Measurements from ENCODE around the gene EHMT1.

EHMT1 gene

DNA sequence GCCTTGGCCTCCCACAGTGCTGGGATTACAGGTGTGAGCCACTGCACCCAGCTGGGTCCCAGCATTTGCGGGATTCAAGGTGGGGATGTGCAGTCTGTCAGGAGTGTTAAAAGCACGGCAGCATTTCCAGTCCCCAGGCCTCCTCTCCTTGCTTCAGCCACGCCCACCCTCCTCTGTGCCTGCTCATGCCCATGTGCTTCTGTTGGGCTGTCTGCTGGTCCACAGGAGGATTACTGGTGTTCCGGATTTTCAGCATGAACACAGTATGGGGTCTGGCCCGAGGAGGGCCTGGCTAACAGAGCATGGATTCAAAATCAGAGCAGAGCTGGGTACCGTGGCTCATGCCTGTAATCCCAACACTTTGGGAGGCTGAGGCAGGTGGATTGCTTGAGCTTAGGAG lies 7.9 kb upstream of the EHMT1 start:
- no peaks in the 10 kb centered on the region for H3K36me3 Mint-ChIP-seq (ENCODE audit: low read depth)
- H3K27me3 Mint-ChIP-seq (ENCODE audit: low read depth) = peaks cover 4% of the 10 kb centered on the region
- no peak overlapping the region for H3K4me3 Mint-ChIP-seq
- no peak overlapping the region for H3K27ac Mint-ChIP-seq
- peaks cover 11% of the 10 kb centered on the region for H3K4me1 Mint-ChIP-seq
- TF ChIP-seq, protein P1, sequence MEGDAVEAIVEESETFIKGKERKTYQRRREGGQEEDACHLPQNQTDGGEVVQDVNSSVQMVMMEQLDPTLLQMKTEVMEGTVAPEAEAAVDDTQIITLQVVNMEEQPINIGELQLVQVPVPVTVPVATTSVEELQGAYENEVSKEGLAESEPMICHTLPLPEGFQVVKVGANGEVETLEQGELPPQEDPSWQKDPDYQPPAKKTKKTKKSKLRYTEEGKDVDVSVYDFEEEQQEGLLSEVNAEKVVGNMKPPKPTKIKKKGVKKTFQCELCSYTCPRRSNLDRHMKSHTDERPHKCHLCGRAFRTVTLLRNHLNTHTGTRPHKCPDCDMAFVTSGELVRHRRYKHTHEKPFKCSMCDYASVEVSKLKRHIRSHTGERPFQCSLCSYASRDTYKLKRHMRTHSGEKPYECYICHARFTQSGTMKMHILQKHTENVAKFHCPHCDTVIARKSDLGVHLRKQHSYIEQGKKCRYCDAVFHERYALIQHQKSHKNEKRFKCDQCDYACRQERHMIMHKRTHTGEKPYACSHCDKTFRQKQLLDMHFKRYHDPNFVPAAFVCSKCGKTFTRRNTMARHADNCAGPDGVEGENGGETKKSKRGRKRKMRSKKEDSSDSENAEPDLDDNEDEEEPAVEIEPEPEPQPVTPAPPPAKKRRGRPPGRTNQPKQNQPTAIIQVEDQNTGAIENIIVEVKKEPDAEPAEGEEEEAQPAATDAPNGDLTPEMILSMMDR (IDR thresholded peaks at IDR 0.05; ENCODE audit: unreplicated experiment in 3 of 3) = no peak
- no peaks in the 10 kb centered on the region for H3K9me3 Mint-ChIP-seq

DNA sequence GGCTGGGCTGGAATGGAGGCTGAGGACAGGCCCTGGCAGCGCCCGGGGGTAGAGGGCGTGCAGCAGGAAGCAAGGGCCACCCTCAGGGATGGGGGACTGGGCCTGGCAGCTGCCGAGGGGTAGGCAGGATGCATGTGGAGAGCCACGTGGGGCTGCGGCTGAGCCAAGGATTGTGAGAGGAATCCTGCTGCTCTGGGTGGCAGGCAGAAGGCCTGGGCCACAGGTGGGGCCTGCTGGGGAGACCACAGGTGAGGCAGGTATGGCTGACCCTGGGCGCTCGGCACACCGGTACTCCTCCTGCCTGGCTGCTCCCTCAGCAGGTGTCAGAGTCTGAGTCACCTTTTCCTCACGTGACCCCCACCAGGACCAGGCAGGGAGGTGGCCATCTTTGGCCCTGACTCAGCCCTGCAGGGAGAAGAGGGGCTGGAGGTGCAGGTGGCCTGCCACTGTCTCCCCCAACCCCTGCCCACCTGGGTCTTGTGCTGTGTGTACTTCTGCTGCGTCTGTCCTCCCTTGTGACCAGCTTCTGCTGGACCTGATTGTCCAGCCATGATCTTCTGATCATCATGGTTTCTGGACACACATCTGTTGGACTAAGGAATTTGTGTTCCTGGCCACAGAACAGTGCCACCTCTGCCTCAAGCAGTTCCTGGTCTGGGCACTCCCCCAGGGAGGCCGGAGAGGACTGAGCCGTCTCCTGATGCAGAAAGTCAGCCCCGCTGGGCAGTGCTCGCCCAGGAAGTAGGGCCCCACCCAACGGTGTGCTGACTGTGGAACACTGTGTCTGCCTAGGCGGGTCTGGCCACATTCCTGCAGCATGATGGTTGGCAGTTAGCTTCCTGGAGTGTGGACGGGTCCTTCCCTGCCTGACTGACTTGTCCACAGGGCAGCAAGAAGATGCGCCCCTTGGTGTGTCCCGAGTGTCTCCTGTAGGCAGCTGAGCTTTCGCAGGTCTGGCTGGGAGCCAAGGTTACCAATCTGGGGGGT lies 6.9 kb upstream of the EHMT1 start:
- TF ChIP-seq, protein P1 (IDR thresholded peaks at IDR 0.05; ENCODE audit: unreplicated experiment in 3 of 3) = no peak
- Mint-ChIP-seq H3K4me1 (peaks cover 8% of the 10 kb centered on the region), H3K27ac (peak overlapping the region in 2 of 3 experiments; percentile 37 to 61), H3K4me3 (no peak overlapping the region), H3K27me3 (ENCODE audit: low read depth) (peaks cover 4% of the 10 kb centered on the region), H3K36me3 (ENCODE audit: low read depth) (no peaks in the 10 kb centered on the region), H3K9me3 (no peaks in the 10 kb centered on the region)

DNA sequence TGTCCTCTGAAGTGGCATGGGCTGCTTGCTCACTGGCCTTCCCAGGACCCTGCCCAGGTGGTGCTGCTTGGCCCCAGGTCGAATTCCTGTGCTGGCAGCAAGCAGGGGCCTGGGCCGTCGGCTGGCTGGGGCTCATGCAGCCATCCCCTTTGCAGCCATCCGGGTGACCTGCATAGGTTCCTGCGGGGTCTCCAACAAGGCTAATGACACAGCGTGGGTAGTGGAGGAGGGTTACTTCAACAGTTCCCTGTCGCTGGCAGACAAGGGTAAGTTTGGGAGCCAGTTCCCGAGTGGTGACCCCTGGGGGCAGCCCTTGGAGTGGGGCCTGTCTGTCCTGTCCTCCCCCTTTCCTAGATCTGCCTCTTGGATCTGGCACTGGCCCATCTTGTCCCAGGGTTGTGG lies 6.1 kb upstream of the EHMT1 start:
- H3K4me3 Mint-ChIP-seq = no peak overlapping the region
- H3K36me3 Mint-ChIP-seq (ENCODE audit: low read depth) = no peaks in the 10 kb centered on the region
- no peak overlapping the region for H3K27ac Mint-ChIP-seq
- no peaks in the 10 kb centered on the region for H3K9me3 Mint-ChIP-seq
- H3K27me3 Mint-ChIP-seq (ENCODE audit: low read depth) = no peaks in the 10 kb centered on the region
- peaks cover 7% of the 10 kb centered on the region for H3K4me1 Mint-ChIP-seq
- TF ChIP-seq, protein P1 (IDR thresholded peaks at IDR 0.05; ENCODE audit: unreplicated experiment in 3 of 3) = no peak

DNA sequence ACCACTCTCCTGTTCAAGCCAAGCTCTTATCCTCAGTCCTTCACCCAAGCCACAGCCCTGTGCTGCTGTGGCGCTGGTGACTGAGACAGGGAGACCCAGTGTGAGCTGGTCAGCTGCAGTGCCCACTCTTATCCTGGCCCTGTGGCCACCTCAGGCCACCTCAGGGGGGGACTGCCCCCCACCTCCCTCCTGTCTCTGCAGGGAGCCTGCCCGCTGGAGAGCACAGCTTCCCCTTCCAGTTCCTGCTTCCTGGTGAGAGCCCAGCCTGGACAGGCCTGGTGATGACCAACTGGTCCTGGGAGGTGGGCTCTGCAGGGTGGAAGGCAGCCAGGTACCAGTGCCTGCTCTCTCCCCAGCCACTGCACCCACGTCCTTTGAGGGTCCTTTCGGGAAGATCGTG lies 5.5 kb upstream of the EHMT1 start:
- Mint-ChIP-seq H3K27ac (no peak overlapping the region), H3K36me3 (ENCODE audit: low read depth) (no peaks in the 10 kb centered on the region), H3K4me3 (no peak overlapping the region), H3K9me3 (no peaks in the 10 kb centered on the region), H3K27me3 (ENCODE audit: low read depth) (no peaks in the 10 kb centered on the region), H3K4me1 (peaks cover 10% of the 10 kb centered on the region)
- TF ChIP-seq, protein P1 (IDR thresholded peaks at IDR 0.05; ENCODE audit: unreplicated experiment in 3 of 3) = no peak

DNA sequence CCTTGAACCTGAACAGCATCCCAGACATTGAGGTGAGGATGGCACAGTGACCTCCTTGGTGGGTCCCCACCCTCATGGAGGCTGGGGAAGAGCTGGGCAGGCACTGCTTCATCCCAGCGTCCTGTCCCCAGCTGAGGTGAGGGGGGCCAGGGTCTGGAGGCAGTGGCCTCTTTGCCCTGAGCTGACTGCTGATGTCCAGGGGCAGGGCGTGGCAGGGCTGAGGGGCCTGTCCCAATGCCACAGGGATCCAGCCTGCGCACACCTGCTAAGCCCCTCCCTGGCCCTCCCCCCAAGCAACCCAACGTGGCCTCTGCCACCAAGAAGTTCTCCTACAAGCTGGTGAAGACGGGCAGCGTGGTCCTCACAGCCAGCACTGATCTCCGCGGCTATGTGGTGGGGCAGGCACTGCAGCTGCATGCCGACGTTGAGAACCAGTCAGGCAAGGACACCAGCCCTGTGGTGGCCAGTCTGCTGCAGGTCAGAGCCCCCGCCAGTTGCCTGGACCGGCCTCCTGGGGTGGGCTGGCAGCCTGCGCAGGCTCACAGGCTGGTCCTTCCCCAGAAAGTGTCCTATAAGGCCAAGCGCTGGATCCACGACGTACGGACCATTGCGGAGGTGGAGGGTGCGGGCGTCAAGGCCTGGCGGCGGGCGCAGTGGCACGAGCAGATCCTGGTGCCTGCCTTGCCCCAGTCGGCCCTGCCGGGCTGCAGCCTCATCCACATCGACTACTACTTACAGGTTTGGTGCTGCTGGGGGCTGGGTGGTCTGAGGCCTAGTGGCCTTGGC lies 4.9 kb upstream of the EHMT1 start:
- TF ChIP-seq, protein P1 (IDR thresholded peaks at IDR 0.05; ENCODE audit: unreplicated experiment in 3 of 3) = no peak
- no peaks in the 10 kb centered on the region for H3K9me3 Mint-ChIP-seq
- no peaks in the 10 kb centered on the region for H3K36me3 Mint-ChIP-seq (ENCODE audit: low read depth)
- no peak overlapping the region for H3K27ac Mint-ChIP-seq
- H3K27me3 Mint-ChIP-seq (ENCODE audit: low read depth) = no peaks in the 10 kb centered on the region
- H3K4me3 Mint-ChIP-seq = no peak overlapping the region
- peaks cover 10% of the 10 kb centered on the region for H3K4me1 Mint-ChIP-seq
